HAP-1 (cell line): ENCODE measurements around the gene ADH7.

ENCODE experiments used
- DNase-seq, 2 experiments: peaks; one replicate each; pipeline ENCODE4 v3.0.0-alpha.2; 2016 to 2020; ENCODE audit warnings: low spot score in 2 of 2
- H3K27me3 ChIP-seq: fragments of 250-450 bp; sonication (Bioruptor Pico); 2 replicates; pipeline ENCODE4 v1.5.1; 2020; ENCODE audit warnings: low read depth, mild to moderate bottlenecking, moderate library complexity
- H3K36me3 ChIP-seq: fragments of 250-450 bp; sonication (Bioruptor Pico); replicated peaks from 2 replicates; pipeline ENCODE4 v1.5.1; 2020; ENCODE audit warnings: mild to moderate bottlenecking
- H3K4me1 ChIP-seq: fragments of 250-450 bp; sonication (Bioruptor Pico); 2 replicates; pipeline ENCODE4 v1.5.1; 2020; ENCODE audit warnings: mild to moderate bottlenecking
- H3K4me3 ChIP-seq: fragments of 250-450 bp; sonication (Bioruptor Pico); 2 replicates; pipeline ENCODE4 v1.5.1; 2020; ENCODE audit warnings: mild to moderate bottlenecking, moderate library complexity
- H3K9me3 ChIP-seq: fragments of 250-450 bp; sonication (Bioruptor Pico); 2 replicates; pipeline ENCODE4 v1.5.1; 2020; ENCODE audit warnings: mild to moderate bottlenecking, moderate library complexity
- in situ Hi-C: fragments of 300-500 bp; cut with MboI; formaldehyde crosslinking; loops from 3 replicates; pipeline ENCODE4 v1.14.3; 2020; ENCODE audit warnings: low sequenced_read_pairs, inconsistent platforms, mixed read lengths

The ADH7 gene

DNA sequence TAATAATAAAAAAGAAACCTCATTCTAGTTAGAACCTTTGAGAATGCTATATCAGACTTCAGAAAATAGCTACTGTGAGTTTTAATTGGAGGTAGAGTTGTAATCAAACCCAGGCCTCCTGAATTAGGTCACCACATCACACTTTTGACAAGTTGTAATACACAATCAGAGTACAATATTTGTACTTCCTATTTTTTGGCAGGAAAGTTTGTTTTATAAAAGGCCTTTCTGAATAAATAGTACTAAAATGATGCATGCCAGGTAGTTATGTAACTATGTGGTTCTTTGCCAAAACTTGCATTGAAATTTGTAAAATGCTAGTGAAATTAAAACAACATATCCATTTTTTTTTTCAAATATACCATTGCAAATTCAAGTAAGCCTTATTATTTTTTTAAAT lies 26.8 kb downstream of the ADH7 start:
- Histone ChIP-seq H3K27me3 (no peaks in the 10 kb centered on the region), H3K9me3 (no peaks in the 10 kb centered on the region), H3K36me3 (no peaks in the 10 kb centered on the region), H3K4me3 (no peak overlapping the region), H3K4me1 (peaks cover 13% of the 10 kb centered on the region)
- no peak for DNase-seq
- in situ Hi-C loops = loop anchor here (10.0 kb wide), 1 partner anchor 284 kb away; no protein-coding TSS in a partner anchor

DNA sequence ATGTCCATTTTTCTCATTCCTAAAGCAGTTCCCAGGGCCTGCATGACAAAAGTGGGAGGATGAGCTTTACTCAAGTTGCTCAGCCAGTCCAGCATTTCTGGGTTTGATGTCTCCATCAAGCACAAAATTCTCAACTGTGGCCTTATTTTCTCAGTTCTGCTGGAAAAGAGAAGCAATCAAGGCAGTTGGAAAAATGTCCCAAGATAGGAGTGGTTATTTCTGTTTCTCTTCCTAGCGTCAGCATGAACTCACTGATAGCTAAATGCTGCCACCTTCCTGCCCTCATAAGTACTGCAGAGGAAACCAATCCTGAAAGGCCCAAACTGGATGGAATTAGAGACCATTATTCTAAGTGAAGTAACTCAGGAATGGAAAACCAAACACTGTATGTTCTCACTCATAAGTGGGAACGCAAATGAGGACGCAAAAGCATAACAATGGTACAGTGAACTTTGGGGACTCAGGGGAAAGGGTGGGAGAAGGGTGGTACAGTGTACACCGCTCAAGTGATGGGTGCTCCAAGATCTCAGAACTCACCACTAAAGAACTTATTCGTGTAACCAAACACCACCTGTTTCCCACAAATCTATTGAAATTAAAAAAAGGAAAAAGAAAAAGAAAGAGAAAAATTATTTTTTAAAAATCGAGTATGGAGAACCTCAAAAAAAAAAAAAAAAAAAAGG lies 29.6 kb downstream of the ADH7 start:
- in situ Hi-C loops = loop anchor here (10.0 kb wide), 1 partner anchor 281 kb away; no protein-coding TSS in a partner anchor
- no peaks in the 10 kb centered on the region for H3K36me3 ChIP-seq
- H3K4me1 ChIP-seq = peaks cover 13% of the 10 kb centered on the region
- H3K9me3 ChIP-seq = no peaks in the 10 kb centered on the region
- DNase-seq = peak; percentile 71 to 81
- no peaks in the 10 kb centered on the region for H3K27me3 ChIP-seq
- H3K4me3 ChIP-seq = no peak overlapping the region

DNA sequence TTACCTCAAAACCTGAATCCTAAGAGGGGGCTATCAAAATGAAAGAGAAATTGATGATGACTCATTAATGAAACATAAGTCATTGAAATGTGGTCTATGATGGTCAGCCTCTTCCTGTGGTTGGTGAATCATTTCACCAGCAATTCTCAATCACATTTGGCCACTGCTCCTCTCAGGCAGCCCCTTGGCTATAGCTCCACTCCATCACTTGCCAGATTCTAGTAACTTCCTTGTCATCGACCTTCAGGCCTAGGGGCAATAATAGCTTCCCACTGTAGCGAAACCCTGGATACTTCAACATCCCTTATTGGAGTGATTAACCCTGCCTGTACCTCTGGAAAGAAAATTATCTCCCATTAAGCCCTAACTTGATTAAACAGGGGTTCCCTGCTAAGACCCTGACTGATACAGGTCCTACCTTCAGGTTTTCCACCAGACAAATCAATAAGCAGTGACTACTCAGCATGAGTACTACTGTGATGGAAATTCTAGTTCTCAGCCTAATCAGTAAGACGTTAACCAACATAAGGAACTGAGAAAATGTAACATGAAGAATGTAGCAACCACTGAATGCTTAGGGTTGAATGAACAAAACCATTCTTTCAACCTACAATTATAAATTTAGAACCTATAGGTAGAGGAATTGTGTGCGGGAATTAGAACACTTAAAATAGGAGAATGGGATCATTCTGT lies 30.4 kb downstream of the ADH7 start:
- H3K9me3 ChIP-seq = no peaks in the 10 kb centered on the region
- DNase-seq = no peak
- in situ Hi-C loops = loop anchor here (10.0 kb wide), 1 partner anchor 280 kb away; no protein-coding TSS in a partner anchor
- peaks cover 13% of the 10 kb centered on the region for H3K4me1 ChIP-seq
- no peak overlapping the region for H3K4me3 ChIP-seq
- no peaks in the 10 kb centered on the region for H3K27me3 ChIP-seq
- no peaks in the 10 kb centered on the region for H3K36me3 ChIP-seq

DNA sequence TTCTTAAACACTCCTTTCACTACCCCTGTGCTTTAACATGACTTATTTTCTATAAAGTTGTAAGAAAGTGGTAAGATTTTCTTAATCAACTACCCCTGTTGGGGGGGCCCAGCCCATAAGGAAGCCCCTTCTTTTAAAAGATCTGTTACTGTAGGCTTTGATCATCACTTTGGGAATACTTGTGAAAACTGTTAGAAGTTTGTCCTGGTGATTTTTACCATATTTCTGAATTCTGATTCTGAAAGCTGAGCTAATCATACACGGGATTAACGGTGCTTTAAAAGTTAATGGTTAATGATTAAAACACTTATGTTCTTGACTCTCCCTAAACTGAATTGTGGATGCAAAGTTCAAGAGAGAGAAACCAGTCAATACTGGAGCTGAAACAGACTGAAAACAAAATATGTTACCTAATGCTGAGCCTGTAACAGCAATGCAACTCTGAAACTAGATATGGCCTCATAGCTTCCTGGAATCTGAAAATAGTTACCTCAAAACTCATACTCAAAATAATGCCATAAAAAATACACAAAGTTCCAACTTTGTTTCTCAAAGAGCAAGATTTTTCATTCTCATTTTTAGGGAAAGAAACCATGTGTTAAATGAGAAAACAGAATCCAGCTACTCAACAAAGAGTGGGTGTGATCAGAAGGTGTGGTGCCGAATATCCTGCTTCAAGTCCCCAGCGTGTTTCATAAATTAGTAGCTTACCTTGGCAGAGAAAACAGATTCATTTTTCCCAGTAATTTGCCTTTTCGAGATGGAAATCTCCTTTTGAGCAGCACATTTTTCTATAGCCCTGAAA lies 31.6 kb downstream of the ADH7 start:
- H3K9me3 ChIP-seq = no peaks in the 10 kb centered on the region
- no peaks in the 10 kb centered on the region for H3K36me3 ChIP-seq
- DNase-seq = no peak
- in situ Hi-C loops = loop anchor here (10.0 kb wide), 1 partner anchor 279 kb away; no protein-coding TSS in a partner anchor
- no peaks in the 10 kb centered on the region for H3K27me3 ChIP-seq
- H3K4me1 ChIP-seq = peaks cover 10% of the 10 kb centered on the region
- no peak overlapping the region for H3K4me3 ChIP-seq

DNA sequence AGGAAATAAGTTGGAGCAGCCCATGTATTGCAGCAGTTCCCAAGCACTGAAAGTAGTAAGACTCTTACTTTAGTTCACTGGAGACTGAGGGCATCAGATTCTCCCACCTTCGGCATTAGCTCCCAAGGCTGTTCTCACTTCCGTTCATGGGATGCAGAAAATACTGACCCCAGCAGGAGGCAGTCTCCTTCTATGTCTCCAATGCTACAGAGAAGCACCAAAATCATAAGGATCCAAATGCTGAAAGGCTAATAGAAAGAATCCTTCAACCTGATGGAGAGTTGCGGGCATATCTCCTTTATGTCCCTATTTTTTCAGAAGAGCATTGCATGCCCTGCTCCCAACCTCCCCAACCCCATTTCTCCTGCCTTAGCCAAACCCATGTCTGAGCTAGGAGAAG lies 32.4 kb downstream of the ADH7 start:
- H3K4me3 ChIP-seq = no peak overlapping the region
- no peak for DNase-seq
- in situ Hi-C loops = loop anchor here (10.0 kb wide), 1 partner anchor 278 kb away; no protein-coding TSS in a partner anchor
- peaks cover 10% of the 10 kb centered on the region for H3K4me1 ChIP-seq
- no peaks in the 10 kb centered on the region for H3K9me3 ChIP-seq
- no peaks in the 10 kb centered on the region for H3K36me3 ChIP-seq
- no peaks in the 10 kb centered on the region for H3K27me3 ChIP-seq

DNA sequence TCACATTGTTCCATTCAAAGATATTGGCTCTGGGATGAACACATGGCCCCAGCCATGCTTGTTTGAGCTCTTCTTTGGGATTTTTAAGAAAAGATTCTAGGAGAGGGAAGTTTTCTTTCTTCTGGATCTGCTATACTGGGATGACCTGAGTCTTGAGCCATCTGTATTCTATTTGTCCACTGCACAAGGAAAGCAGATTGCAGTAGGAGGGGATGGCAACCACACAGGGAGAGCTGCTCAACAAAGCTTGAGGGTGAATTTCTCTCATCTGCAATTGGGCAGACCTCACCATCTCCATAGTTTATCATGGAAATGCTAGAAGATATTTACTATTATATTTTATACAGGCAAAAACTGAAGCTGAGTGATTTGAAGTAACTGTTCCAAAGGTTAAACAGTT lies 34.3 kb downstream of the ADH7 start:
- H3K4me3 ChIP-seq = no peak overlapping the region
- DNase-seq = no peak
- in situ Hi-C loops = loop anchor here (10.0 kb wide), 1 partner anchor 276 kb away; no protein-coding TSS in a partner anchor

DNA sequence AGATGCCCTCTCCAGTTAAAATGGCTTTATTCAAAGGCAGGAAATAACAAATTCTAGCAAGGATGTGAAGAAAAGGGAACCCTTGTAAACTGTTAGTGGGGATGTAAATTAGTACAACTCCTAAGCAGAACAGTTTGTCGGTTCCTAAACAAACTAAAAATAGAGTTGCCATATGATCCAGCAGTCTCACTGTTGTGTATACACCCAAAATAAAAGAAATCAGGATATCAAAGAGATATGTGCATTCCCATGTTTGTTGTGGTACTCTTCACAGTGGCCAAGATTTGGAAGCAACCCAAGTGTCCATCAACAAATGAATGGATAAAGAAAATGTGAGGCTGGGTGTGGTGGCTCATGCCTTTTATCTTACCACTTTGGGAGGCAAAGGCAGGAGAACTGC lies 36.1 kb downstream of the ADH7 start:
- Histone ChIP-seq H3K27me3 (no peaks in the 10 kb centered on the region), H3K36me3 (no peaks in the 10 kb centered on the region), H3K4me3 (no peak overlapping the region), H3K9me3 (no peaks in the 10 kb centered on the region), H3K4me1 (peaks cover 6% of the 10 kb centered on the region)
- in situ Hi-C loops = no loop called here
- no peak for DNase-seq

More for the DNA sequence above, 34.3 kb downstream of the ADH7 start:
- Histone ChIP-seq H3K27me3 (no peaks in the 10 kb centered on the region), H3K36me3 (no peaks in the 10 kb centered on the region), H3K4me1 (peaks cover 10% of the 10 kb centered on the region), H3K9me3 (no peaks in the 10 kb centered on the region)

DNA sequence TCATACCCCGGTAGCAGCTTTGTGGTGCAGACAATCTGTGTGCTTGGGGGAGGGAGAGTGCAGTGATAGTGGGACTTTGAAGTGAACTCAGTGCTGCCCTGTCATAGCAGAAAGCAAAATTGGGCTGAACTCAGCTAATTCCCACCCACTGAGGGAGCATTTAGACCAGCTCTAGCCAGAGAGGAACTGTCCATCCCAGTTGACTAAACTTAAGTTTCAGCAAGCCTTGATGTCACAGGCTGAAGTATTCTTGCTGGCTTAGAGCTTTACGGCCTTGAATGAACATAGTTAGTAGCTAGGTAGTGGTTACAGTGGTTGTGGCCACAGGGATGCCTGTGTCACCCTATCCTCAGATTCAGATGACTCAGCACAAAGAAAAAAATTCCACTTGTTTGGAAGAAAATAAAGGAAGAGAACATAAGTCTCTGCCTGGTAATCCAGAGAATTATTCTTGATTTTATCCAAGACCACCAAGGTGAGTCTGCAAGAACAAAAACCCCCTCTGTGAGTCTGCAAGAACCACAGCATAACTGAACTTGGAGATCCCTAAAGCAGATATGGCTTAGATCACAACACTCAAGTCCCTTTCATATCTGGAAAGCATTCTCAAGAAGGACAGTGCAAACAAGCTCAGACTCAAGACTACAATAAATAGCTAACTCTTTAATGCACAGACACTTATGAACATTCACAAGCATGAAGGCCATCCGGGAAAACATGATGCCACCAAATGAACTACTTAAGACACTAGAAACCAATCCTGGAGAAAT lies 39.4 kb downstream of the ADH7 start:
- no peak for DNase-seq
- in situ Hi-C loops = no loop called here
- no peak overlapping the region for H3K4me3 ChIP-seq

DNA sequence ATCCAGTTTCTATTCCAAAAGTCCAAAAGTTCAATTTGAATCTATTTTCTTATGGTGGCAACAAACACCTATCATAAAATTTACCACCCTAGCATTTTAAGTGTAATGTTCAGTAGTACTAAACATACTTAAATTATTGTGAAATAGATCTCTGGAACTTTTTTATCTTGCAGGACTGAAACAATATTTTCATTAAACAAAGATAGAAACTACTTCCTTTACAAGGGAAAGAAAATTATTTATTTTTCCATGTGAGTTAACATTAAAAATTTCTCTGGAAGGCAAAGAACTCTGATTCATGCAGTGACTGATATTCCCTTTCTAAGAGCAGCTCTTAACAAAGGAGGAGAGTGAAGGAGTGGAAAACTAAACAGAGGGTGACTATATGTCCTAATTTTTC lies 40.2 kb downstream of the ADH7 start:
- Histone ChIP-seq H3K36me3 (no peaks in the 10 kb centered on the region), H3K4me1 (no peaks in the 10 kb centered on the region), H3K4me3 (no peak overlapping the region), H3K9me3 (no peaks in the 10 kb centered on the region), H3K27me3 (no peaks in the 10 kb centered on the region)
- no peak for DNase-seq
- in situ Hi-C loops = no loop called here

More for the DNA sequence above, 39.4 kb downstream of the ADH7 start:
- no peaks in the 10 kb centered on the region for H3K9me3 ChIP-seq
- H3K4me1 ChIP-seq = no peaks in the 10 kb centered on the region
- H3K27me3 ChIP-seq = no peaks in the 10 kb centered on the region
- no peaks in the 10 kb centered on the region for H3K36me3 ChIP-seq

DNA sequence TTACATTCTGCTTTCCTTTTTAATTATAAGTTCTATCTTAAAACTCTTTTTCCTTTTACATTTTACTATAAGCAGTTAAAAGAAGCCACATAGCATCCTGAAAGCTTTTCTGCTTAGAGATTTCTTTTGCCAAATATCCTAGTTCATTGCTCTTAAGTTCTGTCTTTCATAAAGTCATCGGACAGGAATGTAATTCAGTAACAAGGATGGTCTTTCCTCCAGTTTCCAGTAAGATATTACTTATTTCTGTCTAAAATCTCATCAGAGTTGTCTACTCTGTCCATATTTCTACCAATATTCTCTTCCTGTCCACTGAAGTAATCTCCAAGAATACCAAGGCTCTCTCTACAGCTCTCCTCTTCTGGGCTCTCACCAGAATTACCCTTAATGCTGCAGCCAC lies 45.1 kb downstream of the ADH7 start:
- DNase-seq = no peak
- H3K4me3 ChIP-seq = no peak overlapping the region
- in situ Hi-C loops = no loop called here
- H3K36me3 ChIP-seq = no peaks in the 10 kb centered on the region
- no peaks in the 10 kb centered on the region for H3K27me3 ChIP-seq
- no peaks in the 10 kb centered on the region for H3K9me3 ChIP-seq
- no peaks in the 10 kb centered on the region for H3K4me1 ChIP-seq

DNA sequence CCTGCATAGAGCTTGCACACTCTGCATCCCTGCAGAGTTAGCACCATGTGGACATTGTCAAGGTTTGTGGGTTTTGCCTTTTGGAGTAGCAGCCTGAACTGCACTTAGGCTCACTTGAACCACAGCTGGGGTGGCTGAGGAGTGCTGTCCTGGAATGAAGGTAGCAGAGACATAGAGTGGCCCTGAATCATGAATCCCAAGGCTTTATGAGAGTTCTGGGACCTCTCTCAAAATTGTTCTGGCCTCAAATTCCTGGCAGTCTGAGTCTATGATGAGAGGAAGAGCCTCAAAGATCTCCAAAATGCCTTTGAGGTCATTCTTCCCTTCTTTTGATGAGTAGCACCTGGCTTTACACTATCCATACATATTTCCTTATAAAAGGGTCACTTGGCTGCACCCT lies 45.5 kb downstream of the ADH7 start:
- no peak for DNase-seq
- in situ Hi-C loops = no loop called here
- no peaks in the 10 kb centered on the region for H3K36me3 ChIP-seq

DNA sequence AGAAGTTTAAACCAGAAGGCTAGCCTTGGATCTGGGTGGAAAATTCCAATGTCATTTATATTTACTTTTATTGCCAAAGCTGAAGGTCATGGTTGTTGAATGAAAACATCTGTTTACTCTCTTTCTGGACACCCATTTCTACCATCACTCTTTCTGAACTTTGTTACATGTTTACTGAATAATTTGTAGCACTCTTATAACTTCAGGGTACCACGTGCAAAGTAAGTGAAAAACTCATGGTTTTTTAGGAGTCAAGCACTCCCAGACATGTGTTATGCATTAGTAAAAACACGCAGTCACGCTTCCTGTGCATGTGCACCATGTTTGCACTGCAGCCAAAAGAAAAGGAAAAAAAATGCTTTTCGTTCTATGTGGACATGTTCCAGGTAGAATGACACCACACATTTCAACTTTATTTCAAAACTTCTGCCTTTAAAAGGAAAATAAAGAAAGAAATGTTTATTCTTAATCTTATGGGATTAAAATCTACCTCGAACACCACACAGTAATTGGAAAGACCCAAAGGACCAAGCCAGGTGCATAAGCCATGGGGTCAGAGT lies 51.2 kb downstream of the ADH7 start:
- H3K4me1 ChIP-seq = no peaks in the 10 kb centered on the region
- in situ Hi-C loops = no loop called here
- no peaks in the 10 kb centered on the region for H3K36me3 ChIP-seq
- no peak for DNase-seq
- no peaks in the 10 kb centered on the region for H3K9me3 ChIP-seq
- H3K4me3 ChIP-seq = no peak overlapping the region
- no peaks in the 10 kb centered on the region for H3K27me3 ChIP-seq

More for the DNA sequence above, 45.5 kb downstream of the ADH7 start:
- no peaks in the 10 kb centered on the region for H3K27me3 ChIP-seq
- no peaks in the 10 kb centered on the region for H3K4me1 ChIP-seq
- H3K9me3 ChIP-seq = no peaks in the 10 kb centered on the region
- no peak overlapping the region for H3K4me3 ChIP-seq

DNA sequence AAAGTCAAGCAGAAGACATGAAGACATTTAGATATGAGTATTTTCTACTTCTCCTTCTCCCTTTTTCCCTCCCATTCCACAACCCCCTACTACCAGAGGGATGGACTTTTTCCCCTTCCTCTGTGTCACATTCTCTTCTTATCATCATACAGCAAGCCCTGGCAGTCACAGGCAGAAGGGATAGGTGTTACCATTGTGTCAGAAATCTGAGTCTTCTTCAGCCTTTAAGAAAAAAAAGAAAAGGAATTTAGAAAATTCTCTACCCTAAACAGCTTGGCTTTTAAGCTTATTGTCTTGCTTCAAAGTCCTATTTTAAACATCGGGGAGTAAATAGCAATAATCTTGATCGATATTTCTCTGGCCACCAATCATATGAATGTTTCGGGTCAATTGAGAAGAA lies 51.7 kb downstream of the ADH7 start:
- Histone ChIP-seq H3K27me3 (no peaks in the 10 kb centered on the region), H3K36me3 (no peaks in the 10 kb centered on the region), H3K4me3 (no peak overlapping the region), H3K9me3 (no peaks in the 10 kb centered on the region), H3K4me1 (no peaks in the 10 kb centered on the region)
- DNase-seq = no peak
- in situ Hi-C loops = no loop called here
